Measurements from ENCODE around the gene SGTA. TPM values are rescaled to one million over a fixed set of nuclear protein-coding genes. Genes with fewer than 3 reads are reported as not detected.

The SGTA gene
- total and polyA plus RNA-seq, 9 of the 15 experiments (the other 6 are each of a cell fraction or from before 2014, with no cell fraction given): 1.4 to 110 (median 49.9) TPM

GRCh38 chr19:2711172-2711874, 71.8 kb downstream of the SGTA start (continued):
- TF ChIP-seq POLR2H (tag; IDR thresholded peaks at IDR 0.05; ENCODE audit: low read depth): no peak
- TF ChIP-seq THRB (CRISPR knock-in tag; conservative IDR thresholded peaks at IDR 0.05): 0 out of 2 replicates have a peak, but pooled peaks have one; percentile 17
- no peak for TF ChIP-seq ETV5 (CRISPR knock-in tag; IDR thresholded peaks at IDR 0.05; ENCODE audit: low read depth)
- no peak for TF ChIP-seq AFF4 (CRISPR knock-in tag; IDR thresholded peaks at IDR 0.05)
- TF ChIP-seq ATF3 (IDR thresholded peaks at IDR 0.05): peak; percentile 84
- no peak; the same call in 1 of the 2 replicates for TF ChIP-seq ATF3 (CRISPR knock-in tag; conservative IDR thresholded peaks at IDR 0.05)
- TF ChIP-seq PKNOX1 (IDR thresholded peaks at IDR 0.05): peak; percentile 28; the same call in 1 of the 2 replicates
- no peak for TF ChIP-seq CEBPG (CRISPR knock-in tag; IDR thresholded peaks at IDR 0.05)
- TF ChIP-seq CEBPG (tag; conservative IDR thresholded peaks at IDR 0.05 in 1 of 2, IDR thresholded peaks at IDR 0.05 in 1 of 2): no peak
- TF ChIP-seq HEY1 (CRISPR knock-in tag; IDR thresholded peaks at IDR 0.05; ENCODE audit: borderline replicate concordance): no peak
- no peak for TF ChIP-seq SRSF9 (IDR thresholded peaks at IDR 0.05; ENCODE audit: borderline replicate concordance, low read depth, low read length)
- TF ChIP-seq SPI1 (IDR thresholded peaks at IDR 0.05; ENCODE audit: borderline replicate concordance, low read depth, low read length): no peak
- TF ChIP-seq RBFOX2 (IDR thresholded peaks at IDR 0.05; ENCODE audit: low read depth, low read length): no peak
- TF ChIP-seq MTA3 (IDR thresholded peaks at IDR 0.05; ENCODE audit: borderline replicate concordance): 0 out of 2 replicates have a peak, but pooled peaks have one; percentile 30
- 0 out of 2 replicates have a peak, but pooled peaks have one; percentile 54 for TF ChIP-seq NCOA1 (IDR thresholded peaks at IDR 0.05; ENCODE audit: low read depth)
- peak; percentile 89 for TF ChIP-seq CREB1 (IDR thresholded peaks at IDR 0.05)
- peak; percentile 90 for TF ChIP-seq CREB1 (CRISPR knock-in tag; IDR thresholded peaks at IDR 0.05)
- TF ChIP-seq ESRRA (IDR thresholded peaks at IDR 0.05; ENCODE audit: borderline replicate concordance, low read depth): no peak
- TF ChIP-seq FIP1L1 (IDR thresholded peaks at IDR 0.05; ENCODE audit: low read depth, low read length, poor library complexity, severe bottlenecking): no peak
- TF ChIP-seq ZEB2 (IDR thresholded peaks at IDR 0.05): peak; percentile 49; the same call in 1 of the 2 replicates
- TF ChIP-seq EHMT2 (IDR thresholded peaks at IDR 0.05): no peak
- peak; percentile 40; the same call in 1 of the 2 replicates for TF ChIP-seq DPF2 (IDR thresholded peaks at IDR 0.05)

All from K562 (cell line).